ENCODE measurements around the gene ZFAND6. TPM values are rescaled to one million over a fixed set of nuclear protein-coding genes. Genes with fewer than 3 reads are reported as not detected.
A peak's percentile ranks its signal among the peaks of the same experiment; 100 is the strongest.

Gene ZFAND6
- polyA plus RNA-seq, 1 donor from 2014 or later, result 353 TPM

- Histone ChIP-seq H3K4me3 (ENCODE audit: low read length) (no peak overlapping the region), H3K36me3 (ENCODE audit: insufficient read depth, low read length) (no peaks in the 10 kb centered on the region), H3K9me2 (ENCODE audit: insufficient read depth, low read length) (no peaks in the 10 kb centered on the region), H3K27me3 (ENCODE audit: insufficient read depth, low read depth, low read length) (no peaks in the 10 kb centered on the region), H3K9me3 (ENCODE audit: low read length) (no peaks in the 10 kb centered on the region), H3F3A (ENCODE audit: insufficient read depth, low read length, poor library complexity, severe bottlenecking) (no peaks in the 10 kb centered on the region), H3K4me2 (ENCODE audit: low read length) (no peak overlapping the region), H2AFZ (ENCODE audit: low read depth, low read length) (no peak overlapping the region), H3K27ac (ENCODE audit: low read length) (no peak overlapping the region), H3K9ac (ENCODE audit: low read length) (no peak overlapping the region), H4K20me1 (ENCODE audit: insufficient read depth) (no peaks in the 10 kb centered on the region), H3K79me2 (replicated peaks; ENCODE audit: insufficient read depth, low read length) (peaks cover 21% of the 10 kb centered on the region)
- TF ChIP-seq REST (IDR thresholded peaks at IDR 0.05; ENCODE audit: borderline replicate concordance) (no peak), EZH2 (IDR thresholded peaks at IDR 0.05; ENCODE audit: borderline replicate concordance, insufficient read depth, low read length, poor library complexity, severe bottlenecking) (no peak), POLR2AphosphoS5 (IDR thresholded peaks at IDR 0.05) (no peak), CTCF (IDR thresholded peaks at IDR 0.05; ENCODE audit: poor library complexity, severe bottlenecking) (no peak), SMC3 (conservative IDR thresholded peaks at IDR 0.05; ENCODE audit: poor library complexity) (no peak), EP300 (conservative IDR thresholded peaks at IDR 0.05; ENCODE audit: poor library complexity, severe bottlenecking) (no peak)
These were observed 46.6 kb downstream of the ZFAND6 start for GRCh38 chr15:80106051-80106450.

- Histone ChIP-seq H3K36me3 (ENCODE audit: insufficient read depth, low read length) (no peaks in the 10 kb centered on the region), H3F3A (ENCODE audit: insufficient read depth, low read length, poor library complexity, severe bottlenecking) (no peaks in the 10 kb centered on the region), H3K9ac (ENCODE audit: low read length) (no peak overlapping the region), H3K27me3 (ENCODE audit: insufficient read depth, low read depth, low read length) (no peaks in the 10 kb centered on the region), H3K9me2 (ENCODE audit: insufficient read depth, low read length) (no peaks in the 10 kb centered on the region), H3K4me2 (ENCODE audit: low read length) (no peak overlapping the region), H2AFZ (ENCODE audit: low read depth, low read length) (no peak overlapping the region), H3K9me3 (ENCODE audit: low read length) (no peaks in the 10 kb centered on the region), H3K27ac (ENCODE audit: low read length) (no peak overlapping the region), H3K79me2 (replicated peaks; ENCODE audit: insufficient read depth, low read length) (peaks cover 21% of the 10 kb centered on the region), H3K4me3 (ENCODE audit: low read length) (no peak overlapping the region), H4K20me1 (ENCODE audit: insufficient read depth) (no peaks in the 10 kb centered on the region)
- TF ChIP-seq MXI1 (conservative IDR thresholded peaks at IDR 0.05; ENCODE audit: poor library complexity, severe bottlenecking), result no peak
- peak; percentile 78 for TF ChIP-seq POLR2AphosphoS5 (IDR thresholded peaks at IDR 0.05)
- TF ChIP-seq EP300 (conservative IDR thresholded peaks at IDR 0.05; ENCODE audit: poor library complexity, severe bottlenecking), result peak; percentile 80
- TF ChIP-seq REST (IDR thresholded peaks at IDR 0.05; ENCODE audit: borderline replicate concordance), result no peak
These were observed 47.7 kb downstream of the ZFAND6 start for GRCh38 chr15:80107204-80107603.
